NCI-H524 (cell line): Measurements from ENCODE around the gene KRTAP3-3.
"Not testable (repeated sequence)": the region's sequence is repeated elsewhere in the genome, so short reads cannot be mapped to it uniquely, and the experiment has no call there.

Experiments
- DNase-seq, 2 experiments: peaks; one replicate each; lab custom pipeline; 2025; lab: John Stamatoyannopoulos, UW

The KRTAP3-3 gene

DNA sequence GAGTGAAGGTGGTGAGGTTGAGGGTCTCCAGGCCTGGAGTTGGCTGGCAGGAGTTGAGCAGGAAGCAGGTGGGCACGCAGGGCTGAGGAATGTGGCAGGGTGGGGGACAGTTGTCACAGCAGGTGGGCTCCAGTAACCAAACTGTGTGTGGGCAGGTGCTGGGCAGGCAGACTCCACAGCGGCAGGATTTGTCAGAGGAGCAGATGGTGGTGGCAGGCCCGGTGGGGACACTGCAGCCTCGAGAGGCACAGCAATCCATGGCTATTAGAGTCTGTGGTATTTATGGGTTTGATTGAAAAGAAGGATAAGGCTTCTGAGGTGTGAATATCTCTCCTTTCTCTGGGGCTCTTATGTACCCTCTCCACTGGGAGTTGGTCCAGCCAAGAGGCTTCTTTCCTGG is at the start of gene KRTAP3-3:
Gene KRTAP3-3, minus strand, starts transcription at position 326 of the 400 bp plus-strand sequence. Its CDS starts 67 bp downstream, at position 259.
- DNase-seq, result no peak

- DNase-seq, result no peak
Observed at GRCh38 chr17:41042953-41043352, 49.0 kb upstream of the KRTAP3-3 start.

GRCh38 chr17:41040783-41041571 is 47.0 kb upstream of the KRTAP3-3 start, which contains the start of gene KRTAP1-1:
Gene KRTAP1-1, minus strand, starts transcription at chr17:41041450. Its CDS starts 53 bp downstream, at chr17:41041397.
- DNase-seq, result peak in 1 of 2 experiments; percentile 2

DNA sequence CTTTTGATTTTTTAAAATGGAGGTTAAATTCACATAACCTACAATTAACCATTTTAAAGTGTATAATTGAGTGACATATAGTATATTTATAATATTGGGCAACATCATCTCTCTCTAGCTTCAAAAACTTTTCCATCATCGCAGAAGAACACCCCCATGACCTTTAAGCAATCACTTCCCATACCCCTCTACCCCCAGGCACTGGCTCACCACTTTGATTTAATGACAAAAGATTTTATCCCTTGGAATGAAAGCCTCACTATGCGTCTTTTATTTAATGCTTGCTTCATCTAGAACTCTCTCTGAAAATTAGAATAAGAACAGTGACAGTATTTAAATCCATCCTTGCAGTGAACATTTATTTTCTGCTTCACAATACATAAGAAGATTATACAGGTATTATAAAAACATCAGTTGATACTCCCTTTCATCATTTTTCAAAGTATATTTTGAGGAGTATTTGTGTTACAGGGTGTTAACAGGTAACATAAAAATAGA is 43.9 kb upstream of the KRTAP3-3 start:
- no peak for DNase-seq

- not testable (repeated sequence) for DNase-seq
Observed at GRCh38 chr17:41034346-41034935, 40.5 kb upstream of the KRTAP3-3 start, which contains the start of gene KRTAP1-3. Gene KRTAP1-3, minus strand, starts transcription at chr17:41034874. Its CDS starts 53 bp downstream, at chr17:41034821.

GRCh38 chr17:41029633-41030245 is 35.8 kb upstream of the KRTAP3-3 start, which contains the start of gene KRTAP1-4:
Gene KRTAP1-4, minus strand, starts transcription at chr17:41030195. Its CDS starts 117 bp downstream, at chr17:41030078.
- DNase-seq, result no peak

DNA sequence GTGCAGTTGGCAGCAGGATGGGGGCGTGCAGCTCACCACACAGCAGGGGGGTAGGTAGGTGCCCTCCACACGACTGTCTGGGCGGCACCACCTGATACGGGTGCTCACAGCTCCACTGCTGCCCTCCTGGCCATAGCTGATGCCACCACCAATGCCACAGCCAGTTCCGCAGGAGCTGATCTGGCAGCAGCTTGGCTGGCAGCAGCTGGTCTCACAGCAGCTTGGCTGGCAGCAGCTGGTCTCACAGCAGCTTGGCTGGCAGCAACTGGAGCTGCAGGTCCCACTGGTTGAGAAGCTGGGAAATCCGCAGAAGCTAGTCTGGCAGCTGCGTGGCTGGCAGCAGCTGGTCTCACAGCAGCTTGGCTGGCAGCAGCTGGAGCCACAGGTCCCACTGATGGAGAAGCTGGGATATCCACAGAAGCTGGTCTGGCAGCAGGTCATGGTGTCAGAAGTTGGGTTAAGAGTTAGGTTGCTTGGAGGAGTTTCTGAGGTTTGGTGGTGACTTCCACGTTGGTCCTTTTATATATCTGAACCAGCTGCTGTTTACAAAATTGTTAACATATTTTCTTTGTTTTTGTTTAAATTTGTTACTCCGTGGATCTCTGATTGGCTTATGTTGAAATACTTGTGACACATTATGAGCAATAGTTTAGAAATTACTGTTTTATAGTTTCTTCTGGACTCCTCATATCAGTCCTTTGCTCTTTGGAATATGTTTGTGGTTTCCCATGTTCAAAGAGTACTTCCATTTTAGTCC is 32.9 kb upstream of the KRTAP3-3 start, which contains the start of gene KRTAP1-5:
Gene KRTAP1-5, minus strand, starts transcription at position 494 of the 757 bp plus-strand sequence. Its CDS starts 53 bp downstream, at position 441.
- DNase-seq, result no peak

DNA sequence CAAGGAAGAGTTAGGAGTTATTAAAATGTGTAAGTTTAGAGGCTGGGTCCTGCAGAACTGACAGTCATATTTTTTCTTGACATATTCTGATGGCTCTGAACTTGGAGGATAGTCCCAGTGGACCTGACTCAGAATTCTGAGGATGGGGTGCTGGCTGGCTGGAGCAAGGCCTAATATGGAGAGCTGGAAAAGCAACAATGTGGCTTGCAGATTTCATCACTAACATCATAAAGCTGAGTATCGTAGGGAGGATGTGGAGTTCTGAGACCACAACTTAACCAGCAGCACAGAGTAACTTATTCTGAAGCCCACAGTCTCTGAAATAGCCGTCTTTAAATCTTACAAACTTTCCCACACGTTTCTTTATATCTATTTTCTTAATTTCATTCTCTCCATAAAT is 30.7 kb upstream of the KRTAP3-3 start:
- no peak for DNase-seq

- DNase-seq, result no peak
Observed at GRCh38 chr17:41020336-41020735, 26.4 kb upstream of the KRTAP3-3 start.

- DNase-seq, result no peak
Observed at GRCh38 chr17:41019415-41019814, 25.5 kb upstream of the KRTAP3-3 start.

DNA sequence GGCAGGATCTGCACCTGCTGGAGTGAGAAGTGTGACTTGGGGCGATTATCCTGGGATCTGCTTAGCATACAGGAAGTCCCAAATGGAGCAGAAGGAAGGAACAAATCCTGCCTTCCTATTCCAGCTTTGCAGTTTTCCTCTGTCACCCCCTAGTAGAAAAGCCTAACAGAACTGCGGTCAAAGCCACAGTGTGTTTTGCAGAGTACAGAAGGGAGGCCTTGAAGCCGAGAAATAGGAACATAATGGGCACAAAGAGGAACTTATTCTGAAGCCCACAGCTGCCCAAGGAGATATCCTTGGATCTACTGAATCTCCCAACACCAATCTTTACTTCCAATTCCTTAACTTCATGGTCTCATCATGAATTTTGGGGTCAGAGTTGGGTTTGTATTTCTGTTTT is 24.6 kb upstream of the KRTAP3-3 start:
- DNase-seq, result no peak

DNA sequence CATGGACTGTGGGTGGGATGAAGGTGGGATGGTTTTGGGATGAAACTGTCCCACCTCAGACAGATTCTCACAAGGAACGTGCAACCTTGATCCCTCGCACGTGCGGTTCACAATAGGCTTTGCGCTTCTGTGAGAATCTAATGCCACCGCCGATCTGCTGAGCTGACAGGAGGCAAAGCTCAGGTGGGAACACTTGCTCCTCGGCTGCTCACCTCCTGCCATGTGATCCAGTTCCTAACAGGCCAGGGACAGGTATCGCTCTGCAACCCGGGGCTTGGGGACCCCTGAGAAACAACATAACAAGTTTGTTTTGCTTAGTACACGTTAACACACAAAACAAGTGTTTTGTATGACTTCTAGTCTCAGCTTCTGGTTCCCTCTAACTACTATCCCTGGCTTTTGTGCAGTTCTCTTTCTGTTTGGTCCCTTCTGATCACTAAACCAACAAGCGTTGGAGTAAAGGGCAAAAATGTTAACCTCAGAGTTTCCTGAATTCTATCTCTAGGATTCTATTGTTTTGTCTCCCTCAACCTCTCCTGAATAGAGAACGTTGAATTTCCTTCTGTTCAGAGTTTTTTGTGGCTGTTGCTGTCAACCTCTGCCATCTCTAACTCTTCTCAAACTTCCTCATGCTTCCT is 22.7 kb upstream of the KRTAP3-3 start:
- no peak for DNase-seq

DNA sequence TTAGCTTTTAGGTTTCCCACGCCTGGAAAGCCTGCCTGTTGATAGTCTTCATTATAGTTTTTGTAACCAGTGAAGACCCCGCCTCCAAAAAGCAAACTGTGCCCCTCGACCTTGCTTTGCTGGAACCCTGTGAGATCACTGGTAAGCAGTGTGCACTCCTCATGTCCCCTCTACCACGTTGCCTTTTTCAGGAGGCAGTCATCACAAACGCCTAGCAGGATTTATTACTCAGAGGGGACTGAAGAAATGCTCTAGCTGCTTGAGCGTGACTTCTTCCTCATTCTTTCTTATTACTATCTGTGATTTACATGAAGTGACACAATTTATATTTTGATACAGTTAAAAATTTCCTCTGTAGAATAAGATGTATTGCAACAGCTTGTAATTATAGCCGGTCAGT is 21.5 kb upstream of the KRTAP3-3 start:
- no peak for DNase-seq

- DNase-seq, result no peak
Observed at GRCh38 chr17:41013606-41014005, 19.6 kb upstream of the KRTAP3-3 start.

DNA sequence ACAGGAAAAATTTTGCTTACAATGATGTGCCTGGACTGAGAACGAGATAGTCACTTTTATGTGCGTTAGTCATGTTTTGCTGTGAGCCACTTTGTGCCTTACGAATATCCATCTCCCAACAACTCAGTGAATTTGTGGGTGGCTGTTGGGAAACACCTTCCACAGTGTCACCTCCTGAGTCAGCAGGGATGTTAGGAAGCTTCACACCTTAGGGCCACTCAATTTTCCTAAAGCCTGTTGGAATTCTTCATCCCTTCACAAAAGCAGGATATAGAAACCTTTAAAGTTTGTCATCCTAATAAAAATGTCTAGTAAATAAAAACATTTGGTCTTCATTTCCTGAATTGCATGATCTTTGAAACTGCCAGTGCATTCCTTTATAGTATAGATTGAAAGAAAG is 19.2 kb upstream of the KRTAP3-3 start:
- no peak for DNase-seq

- DNase-seq, result no peak
Observed at GRCh38 chr17:41012326-41013120, 18.6 kb upstream of the KRTAP3-3 start.

GRCh38 chr17:41010441-41010840 is 16.5 kb upstream of the KRTAP3-3 start:
- no peak for DNase-seq

DNA sequence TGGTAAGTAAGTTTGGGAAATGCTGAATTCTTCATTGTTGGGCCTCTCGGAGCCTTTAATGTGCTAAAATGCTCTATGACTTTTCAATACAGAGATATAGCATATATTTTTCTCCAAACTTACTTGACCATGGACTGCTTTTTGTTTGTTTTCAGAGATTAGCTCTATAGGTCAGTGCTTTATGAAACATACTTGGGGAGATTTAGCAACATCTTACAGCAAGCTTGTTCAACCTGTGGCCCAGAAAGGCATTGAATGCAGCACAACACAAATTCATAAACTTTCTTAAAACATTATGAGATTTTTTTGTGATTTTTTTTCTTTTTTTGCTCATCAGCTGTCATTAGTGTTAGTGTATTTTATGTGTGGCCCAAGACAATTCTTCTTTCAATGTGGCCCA is 16.0 kb upstream of the KRTAP3-3 start:
- no peak for DNase-seq

DNA sequence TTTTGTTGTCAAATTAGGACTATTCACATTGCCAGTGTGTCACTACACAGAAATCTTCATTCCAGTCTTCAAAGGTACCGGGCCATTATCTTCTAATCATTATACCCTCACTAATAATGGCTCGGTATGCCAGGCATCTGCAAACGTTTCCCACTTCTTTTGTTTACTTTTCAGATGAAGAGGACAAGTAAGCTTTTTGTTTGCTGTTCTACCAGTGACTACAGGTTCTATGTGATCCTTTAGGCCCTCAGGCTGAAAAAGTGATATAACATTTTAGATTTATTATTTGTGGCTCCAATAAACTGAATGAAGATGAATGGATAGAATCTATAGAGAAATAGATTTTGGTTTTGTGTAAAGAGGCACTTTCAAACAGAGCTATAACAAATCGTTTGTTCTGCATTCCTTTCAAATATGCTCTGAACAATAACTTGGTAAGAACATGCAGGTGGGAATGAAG is 15.4 kb upstream of the KRTAP3-3 start:
- DNase-seq, result no peak

GRCh38 chr17:41008811-41009210 is 14.8 kb upstream of the KRTAP3-3 start, which contains the start of gene KRTAP3-1:
Gene KRTAP3-1, minus strand, starts transcription at chr17:41009128. Its CDS starts 54 bp downstream, at chr17:41009074.
- DNase-seq, result no peak
